Measurements from ENCODE around the gene IRGC. TPM values are rescaled to one million over a fixed set of nuclear protein-coding genes. Genes with fewer than 3 reads are reported as not detected.
A peak's percentile ranks its signal among the peaks of the same experiment; 100 is the strongest.

The IRGC gene
- total and polyA plus RNA-seq, 11 donors = not detected

DNA sequence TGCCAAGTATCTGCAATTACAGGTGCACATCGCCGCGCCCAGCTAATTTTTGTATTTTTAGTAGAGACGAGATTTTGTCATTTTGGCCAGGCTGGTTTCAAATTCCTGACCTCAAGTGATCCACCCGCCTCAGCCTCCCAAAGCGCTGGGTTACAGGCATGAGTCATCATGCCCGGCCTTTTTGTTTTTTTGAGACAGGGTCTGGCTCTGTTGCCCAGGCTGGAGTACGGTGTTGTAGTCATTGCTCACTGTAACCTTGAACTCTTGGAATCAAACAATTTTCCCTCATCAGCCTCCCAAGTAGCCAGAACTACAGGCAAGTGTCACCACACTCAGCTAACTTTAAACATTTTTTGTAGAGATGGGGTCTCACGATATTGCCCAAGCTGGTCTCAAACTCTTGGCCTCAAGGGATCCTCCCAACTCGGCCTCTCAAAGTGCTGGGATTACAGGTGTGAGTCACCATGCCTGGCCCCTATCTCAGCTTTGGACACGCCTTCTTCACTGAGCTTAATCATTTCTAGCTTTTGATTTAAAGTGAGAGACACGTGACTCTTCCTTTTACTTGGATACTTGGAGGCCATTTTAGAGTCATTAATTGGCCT lies 4.0 kb upstream of the IRGC start:
- no peaks in the 10 kb centered on the region for H3K27me3 ChIP-seq
- TF ChIP-seq, protein P1, sequence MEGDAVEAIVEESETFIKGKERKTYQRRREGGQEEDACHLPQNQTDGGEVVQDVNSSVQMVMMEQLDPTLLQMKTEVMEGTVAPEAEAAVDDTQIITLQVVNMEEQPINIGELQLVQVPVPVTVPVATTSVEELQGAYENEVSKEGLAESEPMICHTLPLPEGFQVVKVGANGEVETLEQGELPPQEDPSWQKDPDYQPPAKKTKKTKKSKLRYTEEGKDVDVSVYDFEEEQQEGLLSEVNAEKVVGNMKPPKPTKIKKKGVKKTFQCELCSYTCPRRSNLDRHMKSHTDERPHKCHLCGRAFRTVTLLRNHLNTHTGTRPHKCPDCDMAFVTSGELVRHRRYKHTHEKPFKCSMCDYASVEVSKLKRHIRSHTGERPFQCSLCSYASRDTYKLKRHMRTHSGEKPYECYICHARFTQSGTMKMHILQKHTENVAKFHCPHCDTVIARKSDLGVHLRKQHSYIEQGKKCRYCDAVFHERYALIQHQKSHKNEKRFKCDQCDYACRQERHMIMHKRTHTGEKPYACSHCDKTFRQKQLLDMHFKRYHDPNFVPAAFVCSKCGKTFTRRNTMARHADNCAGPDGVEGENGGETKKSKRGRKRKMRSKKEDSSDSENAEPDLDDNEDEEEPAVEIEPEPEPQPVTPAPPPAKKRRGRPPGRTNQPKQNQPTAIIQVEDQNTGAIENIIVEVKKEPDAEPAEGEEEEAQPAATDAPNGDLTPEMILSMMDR (IDR thresholded peaks at IDR 0.05) = no peak
- TF ChIP-seq POLR2A (IDR thresholded peaks at IDR 0.05) = no peak
- no peak for ATAC-seq
- no peaks in the 10 kb centered on the region for H3K4me1 ChIP-seq
- no peak overlapping the region for H3K27ac ChIP-seq
- H3K9me3 ChIP-seq = peaks cover 0 to 11% (median 0%) of the 10 kb centered on the region in 12 donors
- H3K4me3 ChIP-seq = no peak overlapping the region
- intact Hi-C loops (cut with DNase I) = no loop called here
- 78 to 87% (median 80%) methylated on average over 12 of the region's 12 CpGs for WGBS, 4 donors
- no peak for DNase-seq
- no peaks in the 10 kb centered on the region for H3K36me3 ChIP-seq

DNA sequence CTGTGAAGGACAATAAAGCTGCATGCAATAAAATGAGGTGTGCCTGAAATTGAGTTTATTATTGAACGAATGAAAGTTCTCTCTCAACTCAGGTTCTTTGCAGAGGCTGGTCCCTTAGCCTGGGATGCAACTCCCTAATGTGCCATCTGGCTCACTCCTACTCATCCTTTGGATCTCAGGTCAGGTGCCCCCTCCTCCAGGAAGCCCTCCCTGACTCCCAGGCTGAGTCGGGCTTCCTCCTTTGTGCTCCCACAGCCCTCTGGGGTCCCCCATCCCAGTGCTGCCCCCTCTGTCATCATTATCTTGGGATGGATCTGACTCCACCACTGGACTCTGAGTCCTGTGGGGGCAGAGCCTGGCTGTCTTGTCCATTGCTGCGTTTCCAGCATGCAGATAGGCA lies 2.7 kb upstream of the IRGC start:
- 66 to 87% (median 74%) methylated on average over 3 of the region's 3 CpGs for WGBS, 4 donors
- no peak for DNase-seq
- no peak overlapping the region for H3K4me3 ChIP-seq
- no peak for ATAC-seq
- intact Hi-C loops (cut with DNase I) = no loop called here
- no peaks in the 10 kb centered on the region for H3K27me3 ChIP-seq
- peaks cover 0 to 10% (median 0%) of the 10 kb centered on the region in 12 donors for H3K9me3 ChIP-seq
- no peaks in the 10 kb centered on the region for H3K4me1 ChIP-seq
- no peak overlapping the region for H3K27ac ChIP-seq
- TF ChIP-seq, protein P1 (IDR thresholded peaks at IDR 0.05) = no peak
- TF ChIP-seq POLR2A (IDR thresholded peaks at IDR 0.05) = no peak
- H3K36me3 ChIP-seq = no peaks in the 10 kb centered on the region

DNA sequence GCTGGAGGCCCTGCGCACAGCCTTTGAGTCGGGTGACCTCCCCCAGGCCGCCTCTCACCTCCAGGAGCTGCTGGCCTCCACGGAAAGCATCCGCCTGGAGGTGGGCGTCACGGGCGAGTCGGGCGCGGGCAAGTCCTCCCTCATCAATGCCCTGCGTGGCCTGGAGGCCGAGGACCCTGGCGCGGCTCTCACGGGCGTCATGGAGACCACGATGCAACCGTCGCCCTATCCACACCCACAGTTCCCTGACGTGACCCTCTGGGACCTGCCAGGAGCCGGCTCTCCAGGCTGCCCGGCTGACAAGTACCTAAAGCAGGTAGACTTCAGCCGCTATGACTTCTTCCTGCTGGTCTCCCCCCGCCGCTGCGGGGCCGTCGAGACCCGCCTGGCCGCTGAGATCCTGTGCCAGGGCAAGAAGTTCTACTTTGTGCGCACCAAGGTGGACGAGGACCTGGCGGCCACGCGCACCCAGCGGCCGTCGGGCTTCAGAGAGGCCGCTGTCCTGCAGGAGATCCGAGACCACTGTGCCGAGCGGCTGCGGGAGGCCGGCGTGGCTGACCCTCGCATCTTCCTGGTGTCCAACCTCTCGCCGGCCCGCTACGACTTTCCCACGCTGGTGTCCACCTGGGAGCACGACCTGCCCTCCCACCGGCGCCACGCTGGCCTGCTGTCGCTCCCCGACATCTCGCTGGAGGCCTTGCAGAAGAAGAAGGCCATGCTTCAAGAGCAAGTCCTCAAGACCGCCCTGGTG lies 2.9 kb downstream of the IRGC start:
- Histone ChIP-seq H3K27ac (no peak overlapping the region), H3K4me1 (no peaks in the 10 kb centered on the region), H3K4me3 (no peak overlapping the region), H3K36me3 (no peaks in the 10 kb centered on the region), H3K9me3 (no peaks in the 10 kb centered on the region), H3K27me3 (no peaks in the 10 kb centered on the region)
- TF ChIP-seq, protein P1 (IDR thresholded peaks at IDR 0.05) = no peak
- no peak for TF ChIP-seq POLR2A (IDR thresholded peaks at IDR 0.05)
- intact Hi-C loops (cut with DNase I) = no loop called here
- peak in 1 of 4 donors; percentile 38 for ATAC-seq
- DNase-seq = no peak
- 91 to 94% (median 92%) methylated on average over 28 to 60 of the region's 60 CpGs for WGBS, 4 donors

DNA sequence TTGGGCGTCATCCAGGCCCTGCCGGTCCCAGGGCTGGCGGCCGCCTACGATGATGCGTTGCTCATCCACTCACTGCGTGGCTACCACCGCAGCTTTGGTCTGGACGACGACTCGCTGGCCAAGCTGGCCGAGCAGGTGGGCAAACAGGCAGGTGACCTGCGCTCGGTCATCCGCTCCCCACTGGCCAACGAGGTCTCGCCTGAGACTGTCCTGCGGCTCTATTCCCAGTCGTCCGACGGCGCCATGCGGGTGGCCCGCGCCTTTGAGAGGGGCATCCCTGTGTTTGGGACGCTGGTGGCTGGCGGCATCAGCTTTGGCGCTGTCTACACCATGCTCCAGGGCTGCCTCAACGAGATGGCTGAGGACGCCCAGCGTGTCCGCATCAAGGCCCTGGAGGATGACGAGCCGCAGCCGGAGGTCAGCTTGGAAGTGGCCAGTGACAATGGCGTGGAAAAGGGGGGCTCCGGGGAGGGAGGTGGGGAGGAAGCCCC lies 3.5 kb downstream of the IRGC start:
- DNase-seq (no peak), ATAC-seq (no peak)
- intact Hi-C loops (cut with DNase I) = no loop called here
- 90 to 93% (median 92%) methylated on average over 26 to 37 of the region's 37 CpGs for WGBS, 4 donors
- Histone ChIP-seq H3K27ac (no peak overlapping the region), H3K9me3 (no peaks in the 10 kb centered on the region), H3K4me1 (no peaks in the 10 kb centered on the region), H3K27me3 (no peaks in the 10 kb centered on the region), H3K4me3 (no peak overlapping the region), H3K36me3 (no peaks in the 10 kb centered on the region)
- TF ChIP-seq POLR2A (IDR thresholded peaks at IDR 0.05) = no peak
- TF ChIP-seq, protein P1 (IDR thresholded peaks at IDR 0.05) = no peak

Measured in heart left ventricle (tissue), 16 donors.